Endothelial cell of umbilical vein (primary cell): ENCODE results near the gene PPP1R9B. TPM values are rescaled to one million over a fixed set of nuclear protein-coding genes. Genes with fewer than 3 reads are reported as not detected.

ENCODE experiments used
- BruUV-seq: library from RNA; stranded (reverse); fragments of 400-500 nt; replicated peaks from 2 replicates; lab custom pipeline; 2021; lab: Mats Ljungman, UMichigan
- CTCF ChIA-PET: fragments of 300-600, 350-600 bp; sonication (Branson Sonifier 250); formaldehyde crosslinking; loops from one replicate; lab custom pipeline; 2021; ENCODE audit warnings: antibody characterized with exemption, inconsistent platforms; lab: Charles Lee
- POLR2A ChIA-PET: fragments of 300-600, 350-600 bp; sonication (Branson Sonifier 250); formaldehyde crosslinking; loops from one replicate; lab custom pipeline; 2021; ENCODE audit warnings: antibody characterized with exemption, inconsistent platforms; lab: Charles Lee
- DNase-seq: peaks from one replicate; pipeline ENCODE4 v3.0.0-alpha.2; 2011; ENCODE audit warnings: low read depth, low spot score
- FAIRE-seq: peaks from 2 replicates; lab custom pipeline; 2011; peaks lifted over from hg19 to GRCh38; lab: Jason Lieb, UNC
- H2AFZ ChIP-seq: 2 replicates; pipeline ENCODE4 v1.6.0; 2012; ENCODE audit warnings: low read depth, low read length, control low read depth, inconsistent platforms
- H3K27ac ChIP-seq: 2 replicates; pipeline ENCODE4 v1.5.1; 2011; ENCODE audit warnings: low read depth, mild to moderate bottlenecking, control low read depth, low read length, moderate library complexity; ENCODE audit not compliant: insufficient read depth
- H3K27me3 ChIP-seq, 2 experiments: 2 replicates each; pipeline versions ENCODE4 v1.6.0 to v1.6.1; 2011; ENCODE audit warnings: low read length in 2 of 2, mixed read lengths in 1 of 2; ENCODE audit not compliant: control insufficient read depth in 2 of 2, insufficient read depth in 2 of 2
- H3K36me3 ChIP-seq, 2 experiments: 2 replicates in 1 of 2; 3 replicates in 1 of 2; pipeline ENCODE4 v1.5.1; 2011; ENCODE audit warnings: low read length in 2 of 2, mild to moderate bottlenecking in 1 of 2, moderate library complexity in 1 of 2; ENCODE audit not compliant: control insufficient read depth in 2 of 2, insufficient read depth in 2 of 2; ENCODE audit errors: extremely low read depth in 1 of 2
- H3K4me1 ChIP-seq: 3 replicates; pipeline ENCODE4 v1.5.1; 2011; ENCODE audit warnings: mild to moderate bottlenecking, low read length; ENCODE audit not compliant: control insufficient read depth, insufficient read depth; ENCODE audit errors: extremely low read depth
- H3K4me2 ChIP-seq: 2 replicates; pipeline ENCODE4 v1.6.1; 2011; ENCODE audit warnings: low read length, control low read depth, mixed read lengths; ENCODE audit not compliant: insufficient read depth
- H3K4me3 ChIP-seq, 3 experiments: fragments of 200-600 bp in 1 of 3; sonication (generic), shearing (Covaris generic) in 1 of 3; replicated peaks in 1 of 3; 2 replicates each; pipeline ENCODE4 v1.5.1; 2011 to 2016; ENCODE audit warnings: control low read depth in 3 of 3, low read length in 3 of 3, mild to moderate bottlenecking in 2 of 3, inconsistent platforms in 1 of 3, low read depth in 1 of 3, moderate library complexity in 1 of 3; ENCODE audit not compliant: insufficient read depth in 1 of 3
- H3K79me2 ChIP-seq: 2 replicates; pipeline ENCODE4 v1.6.0; 2012; ENCODE audit warnings: low read length, inconsistent platforms; ENCODE audit not compliant: control insufficient read depth, insufficient read depth
- H3K9ac ChIP-seq: replicated peaks from 2 replicates; pipeline ENCODE3; 2011; ENCODE audit warnings: low read length, control low read depth; ENCODE audit not compliant: insufficient read depth; ENCODE audit errors: extremely low read depth
- H3K9me1 ChIP-seq: replicated peaks from 3 replicates; pipeline ENCODE4 v1.6.0; 2011; ENCODE audit warnings: mild to moderate bottlenecking, low read length; ENCODE audit not compliant: control insufficient read depth, insufficient read depth; ENCODE audit errors: extremely low read depth
- H3K9me3 ChIP-seq: replicated peaks from 2 replicates; pipeline ENCODE4 v1.5.1; 2012; ENCODE audit warnings: low read length, inconsistent platforms; ENCODE audit not compliant: control insufficient read depth, insufficient read depth
- H4K20me1 ChIP-seq: replicated peaks from 2 replicates; pipeline ENCODE3; 2011; ENCODE audit warnings: mild to moderate bottlenecking, low read length; ENCODE audit not compliant: control insufficient read depth, insufficient read depth; ENCODE audit errors: extremely low read depth
- CTCF ChIP-seq, 2 donors: IDR thresholded peaks; 1 replicate in 1 of 2; 2 replicates in 1 of 2; pipeline ENCODE4 v1.5.1; 2011; ENCODE audit warnings: low read length in 2 of 2, mild to moderate bottlenecking in 2 of 2, moderate library complexity in 2 of 2, control low read depth in 1 of 2, inconsistent platforms in 1 of 2, low read depth in 1 of 2; ENCODE audit not compliant: insufficient read depth in 1 of 2; ENCODE audit errors: extremely low read depth in 1 of 2
- EZH2 ChIP-seq: IDR thresholded peaks from 2 replicates; pipeline ENCODE4 v1.6.1; 2012; ENCODE audit warnings: borderline replicate concordance, low read depth, mild to moderate bottlenecking, moderate library complexity, low read length, inconsistent platforms; ENCODE audit not compliant: severe bottlenecking
- FOS ChIP-seq: IDR thresholded peaks from 2 replicates; pipeline ENCODE4 v1.6.1; 2011; ENCODE audit warnings: mild to moderate bottlenecking, low read length, moderate library complexity, borderline replicate concordance; ENCODE audit not compliant: insufficient read depth
- GATA2 ChIP-seq: IDR thresholded peaks from 2 replicates; pipeline ENCODE4 v1.7.0; 2011; ENCODE audit warnings: low read depth, mild to moderate bottlenecking, moderate library complexity, mixed read lengths, low read length; ENCODE audit not compliant: insufficient read length, insufficient read depth
- JUN ChIP-seq: IDR thresholded peaks from 2 replicates; pipeline ENCODE4 v1.6.1; 2011; ENCODE audit warnings: borderline replicate concordance, low read depth; ENCODE audit not compliant: insufficient read length, insufficient read depth
- MAX ChIP-seq: IDR thresholded peaks from 2 replicates; pipeline ENCODE4 v1.6.1; 2011; ENCODE audit not compliant: insufficient read depth, insufficient read length
- MYC ChIP-seq: IDR thresholded peaks from one replicate; pipeline ENCODE4 v1.6.1; 2011; ENCODE audit warnings: mild to moderate bottlenecking, low read depth, low read length
- POLR2A ChIP-seq: IDR thresholded peaks from 2 replicates; pipeline ENCODE4 v1.6.1; 2012; ENCODE audit warnings: low read depth, mild to moderate bottlenecking, control low read depth, low read length
- POLR2AphosphoS5 ChIP-seq: IDR thresholded peaks from 2 replicates; pipeline ENCODE4 v1.6.1; 2012; ENCODE audit warnings: low read depth, mild to moderate bottlenecking, control low read depth, low read length, moderate library complexity; ENCODE audit not compliant: insufficient read depth
- dilution Hi-C: fragments of 300-500 bp; cut with MboI; formaldehyde crosslinking; loops from one replicate; pipeline ENCODE4 v1.15.0; 2019; ENCODE audit warnings: low sequenced_read_pairs; ENCODE audit not compliant: extremely low pct_ligation_motif_present
- intact Hi-C: fragments of 100-400 bp; cut with micrococcal nuclease; formaldehyde crosslinking; loops from one replicate; pipeline ENCODE4 v1.10.0; 2022
- polyA plus RNA-seq, 4 experiments: library from polyadenylated mRNA; depleted of rRNA in 3 of 4; stranded (reverse) in 3 of 4; unstranded in 1 of 4; fragments of >200 nt; gene quantifications; 2 replicates each; pipeline versions ENCODE4 v1.2.1 to v1.2.3, GENCODE V29; 2011 to 2012; ENCODE audit warnings: missing spikeins in 1 of 4
- total RNA-seq: library from RNA; stranded (reverse); gene quantifications from 2 replicates; pipeline ENCODE4 v1.2.3, GENCODE V29; 2021

PPP1R9B gene
- total and polyA plus RNA-seq, 2 donors (not counting 3 experiments of a cell fraction or from before 2014, with no cell fraction given), result 20.1 to 60.2 TPM

- H3K27ac ChIP-seq, result no peak overlapping the region
- H3K9ac ChIP-seq, result no peak overlapping the region
- H3K4me3 ChIP-seq, result no peak overlapping the region
- H2AFZ ChIP-seq, result no peak overlapping the region
- no TSS peak for BruUV-seq
- H3K4me2 ChIP-seq, result no peak overlapping the region
- DNase-seq, result no peak
- CTCF ChIA-PET, result interaction anchor here (0.6 to 8.8 kb wide), 40 partner anchors 8 to 192 kb away, joined by 3 to 234 read pairs (median 5); partner anchors contain the start of genes COL1A1 and TMEM92
- no peaks in the 10 kb centered on the region for H3K9me1 ChIP-seq
- no peak for FAIRE-seq
- dilution Hi-C loops, result no loop called here
- peaks cover 5% of the 10 kb centered on the region for H3K4me1 ChIP-seq
- intact Hi-C loops, result loop anchor here (1.0 kb wide), 2 partner anchors 28 to 127 kb away; no protein-coding TSS in a partner anchor
- POLR2A ChIA-PET, result no interaction called here
- H3K79me2 ChIP-seq, result no peaks in the 10 kb centered on the region
- TF ChIP-seq CTCF (IDR thresholded peaks at IDR 0.05; ENCODE audit: extremely low read depth in 1 of 2, insufficient read depth in 1 of 2, low read depth in 1 of 2, low read length in 2 of 2), result no peak
- TF ChIP-seq JUN, result no peak
- TF ChIP-seq FOS, result no peak
- TF ChIP-seq POLR2AphosphoS5, result no peak
- TF ChIP-seq EZH2, result no peak
- TF ChIP-seq GATA2, result no peak
- TF ChIP-seq POLR2A, result no peak
- no peak for TF ChIP-seq MAX
- TF ChIP-seq MYC, result no peak
- no peaks in the 10 kb centered on the region for H4K20me1 ChIP-seq
- H3K36me3 ChIP-seq, result no peaks in the 10 kb centered on the region
- H3K9me3 ChIP-seq, result no peaks in the 10 kb centered on the region
- H3K27me3 ChIP-seq, result no peaks in the 10 kb centered on the region
These were observed 19.5 kb upstream of the PPP1R9B start for GRCh38 chr17:50169881-50170459.
